Fibroblast of skin of right quadriceps (primary cell): Measurements from ENCODE around the gene ACYP1.
"Not testable (repeated sequence)": the region's sequence is repeated elsewhere in the genome, so short reads cannot be mapped to it uniquely, and the experiment has no call there.

Experiments
- DNase-seq: peaks from one replicate; pipeline ENCODE4 v3.0.0-alpha.2; 2013

The ACYP1 gene

DNA sequence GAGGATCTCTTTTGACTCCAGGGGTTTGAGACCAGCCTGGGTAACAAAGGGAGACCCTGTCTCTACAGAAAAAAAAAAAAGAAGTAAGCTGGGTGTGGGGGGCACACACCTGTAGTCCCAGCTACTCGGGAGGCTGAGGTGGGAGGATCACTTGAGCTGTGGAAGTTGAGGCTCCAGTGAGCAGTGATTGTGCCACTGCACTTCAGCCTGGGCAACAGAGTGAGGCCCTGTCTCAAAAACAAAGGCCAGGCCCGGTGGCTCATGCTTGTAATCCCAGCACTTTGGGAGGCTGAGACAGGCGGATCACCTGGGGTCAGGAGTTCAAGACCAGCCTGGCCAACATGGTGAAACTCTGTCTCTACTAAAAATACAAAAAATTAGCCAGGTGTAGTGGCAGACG lies 3.9 kb upstream of the ACYP1 start:
- DNase-seq = not testable (repeated sequence)

DNA sequence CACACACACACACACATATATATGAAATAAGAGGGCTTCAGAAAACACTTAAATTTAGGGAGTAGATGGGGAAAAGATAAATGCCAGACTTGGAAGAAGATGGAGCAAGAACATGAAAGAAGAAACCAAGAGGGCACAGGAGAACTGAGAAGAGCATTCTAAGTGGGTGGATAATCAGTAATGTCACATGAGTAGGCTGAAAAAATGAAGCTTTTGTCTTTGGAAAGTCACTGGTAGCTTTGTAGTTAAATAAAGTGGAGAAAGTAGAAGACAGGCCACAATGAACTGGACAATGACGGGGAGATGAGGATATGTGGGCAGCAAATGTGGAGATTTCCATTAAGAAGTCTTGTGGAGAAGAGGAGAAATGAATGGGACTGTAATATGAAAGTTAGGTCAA lies 3.4 kb upstream of the ACYP1 start:
- DNase-seq = no peak

DNA sequence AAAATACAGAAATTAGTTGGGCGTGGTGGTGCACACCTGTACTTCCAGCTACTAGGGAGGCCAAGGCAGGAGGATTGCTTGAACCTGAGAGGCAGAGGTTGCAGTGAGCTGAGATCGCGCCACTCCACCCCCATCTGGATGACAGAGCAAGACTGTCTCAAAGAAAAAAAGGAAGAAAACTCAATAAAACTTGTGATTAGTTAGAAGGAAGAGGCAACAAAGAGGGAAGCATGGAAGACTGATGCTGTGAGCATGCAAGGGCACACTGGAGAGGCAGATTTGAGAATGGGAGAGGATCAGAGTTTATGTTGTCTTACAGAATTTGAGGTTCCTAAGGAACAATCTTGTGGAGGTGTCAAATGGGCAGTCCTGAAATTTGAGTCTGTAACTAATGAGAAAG lies 2.9 kb upstream of the ACYP1 start:
- DNase-seq = no peak

DNA sequence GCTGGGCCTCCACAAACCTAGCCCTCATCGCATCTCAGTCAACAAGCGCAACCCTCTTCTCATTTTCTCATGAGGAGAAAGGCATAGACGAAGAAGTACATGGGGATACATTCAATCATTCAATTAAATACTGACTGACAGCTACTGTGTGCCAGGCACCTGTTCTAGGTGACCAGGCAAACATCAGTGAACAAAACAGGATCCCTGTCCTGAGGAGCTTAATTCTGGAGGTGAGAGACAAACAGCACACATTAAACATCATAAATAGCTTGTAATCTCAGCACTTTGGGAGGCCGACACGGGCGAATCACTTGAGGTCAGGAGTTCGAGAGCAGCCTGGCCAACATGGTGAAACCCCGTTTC lies 362 bp upstream of the ACYP1 start:
- no peak for DNase-seq

DNA sequence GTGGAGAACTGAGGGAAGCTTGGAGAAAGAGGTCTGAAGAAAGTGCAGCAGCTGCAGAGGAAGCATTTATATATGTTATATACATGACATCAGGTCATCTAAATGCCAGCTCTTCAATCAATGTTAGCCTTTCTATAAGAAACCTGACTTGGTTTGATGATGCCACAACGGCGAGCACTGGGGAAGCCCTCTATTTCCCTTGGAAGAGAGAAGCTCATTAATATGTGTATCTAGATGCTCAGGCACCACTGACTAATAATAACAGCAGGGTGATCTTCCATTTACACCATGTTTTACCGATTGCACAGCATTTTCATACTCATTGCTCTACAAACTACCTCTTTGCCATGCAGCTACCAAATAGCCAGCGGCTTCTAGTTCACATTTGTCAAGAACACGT lies 811 bp downstream of the ACYP1 start:
- DNase-seq = no peak

DNA sequence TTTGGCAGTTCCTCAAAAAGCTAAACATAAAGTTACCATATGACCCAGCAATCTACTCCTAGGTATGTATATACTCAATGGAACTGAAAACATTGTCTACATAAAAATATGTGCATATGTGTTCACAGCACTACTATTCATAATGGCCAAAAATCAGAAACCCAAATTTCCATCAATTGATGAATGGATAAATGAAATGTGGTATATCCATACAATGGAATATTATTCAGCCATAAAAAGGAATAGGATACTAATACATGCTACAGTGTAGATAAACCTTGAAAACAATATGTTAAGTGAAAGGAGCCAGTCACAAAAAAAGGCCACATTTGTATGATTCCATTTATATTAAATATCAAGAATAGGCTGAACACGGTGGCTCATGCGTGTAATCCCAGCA lies 3.4 kb downstream of the ACYP1 start:
- no peak for DNase-seq

DNA sequence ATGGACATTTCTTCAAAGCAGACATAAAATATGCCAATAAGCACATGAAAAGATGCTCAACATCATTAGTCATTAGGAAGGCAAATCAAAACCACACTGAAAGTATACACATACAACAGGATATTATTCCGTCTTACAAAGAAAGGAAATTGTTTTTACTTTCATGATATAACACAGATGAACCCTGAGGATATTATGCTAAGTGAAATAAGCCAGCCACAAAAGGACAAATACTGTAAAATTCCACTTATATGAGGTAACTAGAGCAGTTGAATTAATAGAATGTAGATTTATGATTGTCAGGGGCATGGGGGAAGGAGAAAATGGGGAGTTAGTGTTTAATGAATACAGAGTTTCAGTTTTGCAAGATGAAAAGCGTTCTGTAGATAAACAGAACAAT lies 4.2 kb downstream of the ACYP1 start:
- DNase-seq = peak; percentile 73

DNA sequence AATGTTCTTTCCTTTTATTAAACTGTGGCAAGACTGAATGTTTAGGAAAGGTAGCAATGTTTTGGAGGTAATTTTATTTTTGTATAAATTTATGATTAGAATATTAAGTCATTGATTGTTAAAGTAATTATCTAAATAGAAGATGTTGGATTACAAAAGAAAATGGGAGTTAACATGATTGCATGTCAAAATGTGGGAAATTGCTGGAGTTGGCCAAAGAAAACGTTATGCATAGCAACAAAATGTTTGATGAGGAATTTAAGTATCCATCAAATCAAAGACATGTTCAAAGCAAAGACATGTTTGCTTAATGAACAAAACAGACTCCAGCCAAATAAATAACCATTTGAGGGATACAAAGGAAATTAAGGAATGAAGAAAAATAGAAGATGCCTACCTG lies 9.4 kb downstream of the ACYP1 start:
- DNase-seq = no peak

DNA sequence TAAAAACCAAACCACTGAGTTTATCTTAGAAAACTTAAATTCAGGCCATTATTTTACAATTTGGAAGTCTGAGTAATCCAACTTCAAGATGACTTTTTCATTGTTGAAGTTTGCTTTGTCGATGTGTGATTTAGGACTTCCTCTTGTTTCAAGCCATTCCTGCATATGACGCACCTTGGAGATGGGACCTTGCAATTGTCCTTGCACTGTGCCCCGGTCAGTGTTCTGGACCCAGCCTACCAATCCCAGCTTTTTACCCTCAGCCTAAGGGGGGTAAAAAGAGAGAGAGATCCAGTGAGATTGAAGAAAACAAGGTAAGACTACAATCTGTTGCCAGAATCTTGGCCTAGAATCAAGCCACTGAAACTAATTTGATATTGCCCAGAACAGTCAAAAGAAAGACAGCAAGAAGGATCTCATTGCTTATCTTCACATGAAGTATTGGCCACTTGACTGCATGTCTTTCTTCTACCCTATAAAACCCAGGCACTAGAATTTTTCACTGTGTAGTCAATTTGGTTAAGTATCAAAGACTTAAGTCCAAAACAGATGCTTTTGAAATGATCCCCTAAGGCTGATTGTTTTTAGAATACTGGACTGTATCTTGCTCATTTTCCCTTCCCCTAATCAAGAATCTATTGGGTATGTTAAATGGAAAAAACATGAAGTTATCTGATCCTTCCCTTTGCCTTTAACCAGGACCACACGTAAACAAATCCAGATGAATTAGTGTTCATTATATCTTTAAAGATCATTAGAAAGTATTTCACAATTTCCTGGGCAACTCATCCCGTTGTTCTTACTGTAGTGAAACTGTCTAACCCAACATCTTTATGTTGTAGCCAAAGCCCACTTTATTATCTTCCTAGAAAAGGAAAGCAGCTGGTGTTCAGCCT lies 10.2 kb downstream of the ACYP1 start:
- peak; percentile 57 for DNase-seq

DNA sequence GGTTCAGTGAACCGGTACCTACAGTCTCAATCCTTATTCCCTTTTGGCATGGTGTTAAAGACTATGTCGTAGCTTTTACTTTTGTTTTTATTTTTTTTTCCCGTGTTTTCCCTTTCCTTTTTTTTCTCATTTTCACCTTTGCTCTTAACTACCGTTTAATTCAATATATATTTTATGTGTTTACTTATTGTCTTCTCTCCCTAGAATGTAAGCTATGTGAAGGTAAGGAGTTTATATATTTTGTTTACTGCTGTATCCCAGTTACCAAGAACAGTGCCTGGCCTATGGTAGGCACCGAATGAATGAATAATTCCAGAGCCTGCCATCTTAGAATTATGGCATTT lies 12.3 kb downstream of the ACYP1 start:
- no peak for DNase-seq

DNA sequence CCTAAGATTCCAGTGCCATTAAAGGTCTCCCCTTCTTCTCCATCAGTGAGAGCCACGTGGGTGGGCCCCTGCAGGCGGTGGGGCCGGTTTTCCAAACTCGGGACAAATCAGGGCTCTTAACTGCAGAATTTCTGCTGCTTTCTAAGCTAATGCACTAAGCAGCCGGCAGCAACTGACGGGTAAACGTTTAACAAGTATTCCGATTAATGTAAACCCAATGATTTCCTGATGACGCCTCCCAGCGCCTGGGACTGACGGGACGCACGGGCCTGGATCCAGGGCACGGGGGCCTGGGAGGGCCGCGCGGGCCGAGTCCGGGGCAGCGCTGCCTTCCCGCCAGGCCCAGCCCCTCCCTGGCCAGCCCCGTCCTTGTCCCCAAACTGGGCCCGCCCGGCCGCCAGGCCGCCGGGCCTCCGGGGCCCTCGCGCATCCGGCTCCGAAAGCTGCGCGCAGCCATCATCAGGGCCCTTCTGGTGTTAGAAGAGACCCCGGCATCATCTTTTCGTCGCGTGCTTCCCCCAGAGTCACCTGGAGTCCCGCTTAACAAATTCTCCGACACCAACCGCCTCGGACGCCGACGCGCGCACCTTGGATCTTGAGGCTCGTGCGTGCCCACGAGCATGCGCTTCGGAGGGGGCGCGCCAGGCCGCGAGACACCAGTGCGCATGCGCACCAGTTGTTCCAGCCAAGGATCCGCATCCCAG lies 12.8 kb downstream of the ACYP1 start, which contains the start of gene MLH3:
TSS of gene MLH3 (minus strand) at position 616 of the 704 bp plus-strand sequence. CDS start 1,812 bp downstream, outside the sequence.
- DNase-seq = peak; percentile 82

DNA sequence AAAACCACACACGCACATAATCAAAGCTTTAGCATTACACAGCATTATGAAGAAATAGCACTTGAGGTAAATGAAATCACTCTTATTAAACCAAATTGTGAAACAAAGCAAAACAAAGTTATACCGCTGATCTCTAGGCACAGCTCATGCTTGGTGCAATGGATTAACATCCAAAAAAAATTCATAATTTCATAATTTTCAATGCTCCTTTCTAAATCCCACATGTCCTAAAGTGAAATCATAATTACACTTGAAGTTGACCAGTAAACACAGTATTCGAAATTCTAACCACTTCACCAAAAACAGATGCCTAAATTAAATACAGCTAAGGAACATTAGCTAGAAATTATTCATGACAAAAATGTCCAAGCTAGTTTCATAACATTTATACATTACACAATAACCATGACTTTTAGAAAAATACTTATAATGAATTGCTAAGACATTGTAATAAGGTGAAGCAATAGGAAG lies 14.1 kb downstream of the ACYP1 start:
- peak; percentile 39 for DNase-seq

DNA sequence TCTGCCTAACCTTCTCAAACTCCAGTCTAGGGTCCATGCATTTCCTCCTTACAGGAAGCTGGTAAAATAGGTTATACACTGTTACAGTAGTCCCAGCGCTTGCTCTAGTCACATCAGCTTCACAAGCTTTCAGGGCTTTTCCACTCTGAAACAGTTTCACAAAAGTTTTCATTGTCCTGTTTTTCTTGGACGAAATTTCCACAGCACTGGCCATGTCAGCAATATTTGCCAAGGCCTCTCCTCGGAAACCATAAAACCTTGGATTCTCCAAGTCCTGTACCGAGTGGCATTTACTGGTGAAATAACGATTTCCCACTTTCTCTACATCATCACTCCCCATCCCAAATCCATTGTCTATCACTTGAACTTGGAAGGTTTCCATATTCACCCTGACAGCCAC lies 14.7 kb downstream of the ACYP1 start:
- no peak for DNase-seq

DNA sequence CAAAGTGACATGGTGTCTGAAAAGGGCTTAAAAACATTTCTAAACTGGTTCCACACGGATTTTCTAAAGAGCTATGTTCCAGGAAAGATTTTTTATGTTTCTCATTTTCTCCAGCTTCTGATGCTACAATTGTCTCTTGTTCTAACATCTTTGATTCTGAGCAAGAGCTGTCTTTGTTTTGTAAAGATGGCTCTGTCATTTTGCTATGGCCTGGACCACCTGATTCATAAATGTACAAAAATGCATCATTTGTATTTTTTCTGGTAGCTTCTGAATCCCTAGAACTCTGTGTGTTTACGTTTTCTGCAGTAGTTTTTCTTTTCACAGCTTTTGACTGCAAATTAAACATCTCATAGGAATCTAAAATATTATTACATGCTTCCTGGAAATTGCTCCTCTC lies 15.7 kb downstream of the ACYP1 start:
- no peak for DNase-seq

DNA sequence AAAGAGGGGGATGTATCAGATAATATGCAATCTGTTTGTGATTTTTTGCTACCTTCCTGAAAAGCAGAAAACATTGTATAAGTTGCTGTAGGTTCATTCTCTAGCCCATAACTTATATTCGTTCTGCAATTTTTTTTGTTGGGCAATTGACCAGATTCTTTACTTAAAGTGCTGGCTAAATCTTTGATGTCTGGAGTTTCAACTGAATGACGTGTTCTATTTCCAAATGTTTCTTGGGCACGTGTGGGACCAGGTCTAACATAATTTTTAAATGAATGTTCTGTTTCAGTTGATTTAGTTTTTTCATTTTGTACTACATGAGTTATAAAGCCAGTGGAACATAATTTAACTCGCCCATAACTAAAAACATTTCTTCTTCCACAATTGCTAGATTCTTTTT lies 16.3 kb downstream of the ACYP1 start:
- peak; percentile 17 for DNase-seq

DNA sequence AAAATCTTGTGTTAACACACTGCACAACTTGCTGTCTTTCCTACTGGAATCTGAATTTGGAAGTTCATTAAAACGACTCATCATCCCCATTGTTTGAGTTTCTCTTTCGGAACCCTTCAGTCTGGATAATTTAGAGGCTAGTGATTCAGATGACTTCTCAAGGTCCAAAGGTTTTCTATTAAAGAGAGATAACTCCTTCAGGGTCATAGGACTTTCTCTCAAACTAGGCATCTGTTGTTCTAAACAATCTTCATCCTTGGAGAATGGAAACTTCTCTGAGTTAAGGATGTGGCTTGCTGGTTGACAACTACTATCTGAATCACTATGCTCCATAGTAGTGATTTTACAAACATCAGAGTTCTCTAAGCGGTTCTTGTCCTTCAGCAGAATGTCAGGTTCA lies 16.9 kb downstream of the ACYP1 start:
- no peak for DNase-seq

DNA sequence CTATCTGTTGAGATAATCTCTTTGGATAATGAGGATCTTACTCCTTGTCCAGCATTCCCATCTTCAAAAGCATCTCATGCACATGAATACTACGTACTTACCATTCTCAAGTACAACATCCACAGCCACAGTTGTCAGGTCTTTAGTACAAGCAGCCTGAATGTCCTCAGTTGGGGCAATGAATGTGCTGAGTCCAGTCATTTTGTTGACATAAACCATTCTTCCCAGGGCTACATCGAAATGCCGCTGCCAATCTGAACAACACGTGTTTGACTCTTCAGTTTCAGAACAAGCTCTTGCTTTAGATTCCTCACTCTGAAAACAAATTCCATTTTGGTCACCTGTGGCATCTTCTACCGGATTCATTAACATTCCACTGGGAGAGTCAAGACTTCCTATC lies 17.5 kb downstream of the ACYP1 start:
- no peak for DNase-seq

DNA sequence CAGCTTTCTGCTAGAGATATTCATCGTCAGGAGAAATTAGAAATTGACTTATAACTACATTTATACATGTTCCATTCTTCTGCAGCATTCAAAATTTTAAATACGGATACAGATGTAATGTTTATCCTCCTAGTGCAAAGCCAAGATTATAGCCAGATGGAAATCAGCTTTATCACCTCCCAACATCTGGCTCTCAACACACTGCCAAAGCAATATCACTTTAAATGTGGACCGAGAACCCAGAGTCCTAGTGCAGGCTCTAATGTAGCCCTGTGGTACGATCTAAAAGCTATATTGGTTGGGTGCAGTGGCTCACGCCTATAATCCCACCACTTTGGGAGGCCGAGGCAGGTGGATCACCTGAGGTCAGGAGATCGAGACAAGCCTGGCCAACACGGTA lies 19.1 kb downstream of the ACYP1 start:
- DNase-seq = no peak

DNA sequence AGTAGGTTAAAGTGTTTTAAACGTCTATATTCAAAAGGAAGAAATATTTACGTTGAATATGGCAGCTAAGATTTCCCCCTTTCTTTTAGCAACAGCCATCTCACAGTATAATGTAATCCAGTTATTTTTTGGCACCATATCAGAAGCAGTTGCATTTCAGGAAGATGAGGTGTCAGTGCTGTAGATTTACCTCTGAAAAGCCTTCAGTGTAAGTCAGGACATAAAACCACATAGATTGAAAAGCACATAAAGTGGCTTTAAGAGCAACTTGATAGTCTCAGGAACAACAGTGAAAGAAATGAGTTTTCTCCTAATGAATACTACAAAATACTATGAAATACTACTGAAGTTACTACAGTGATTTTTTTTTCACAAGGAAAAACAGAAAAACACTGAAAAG lies 19.5 kb downstream of the ACYP1 start:
- peak; percentile 80 for DNase-seq

DNA sequence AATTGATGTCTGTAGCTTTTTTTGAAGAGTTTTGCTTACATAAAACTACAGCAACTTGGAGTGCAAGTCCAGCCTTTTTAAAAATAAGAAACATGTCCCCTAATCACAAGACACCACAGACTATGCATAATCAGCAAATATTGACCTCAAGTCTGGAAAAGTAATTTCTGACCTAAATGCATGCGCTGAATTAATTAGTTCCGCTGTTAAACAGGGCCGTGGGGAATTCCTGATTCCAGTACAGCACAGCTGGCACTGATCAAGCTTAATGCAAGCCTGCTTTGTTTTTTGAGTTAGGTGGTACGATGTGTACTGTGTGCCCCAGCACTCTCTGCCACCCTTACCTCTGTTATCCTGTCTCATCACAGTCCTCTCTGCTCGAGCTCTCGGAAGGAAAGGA lies 21.8 kb downstream of the ACYP1 start:
- DNase-seq = peak; percentile 21

DNA sequence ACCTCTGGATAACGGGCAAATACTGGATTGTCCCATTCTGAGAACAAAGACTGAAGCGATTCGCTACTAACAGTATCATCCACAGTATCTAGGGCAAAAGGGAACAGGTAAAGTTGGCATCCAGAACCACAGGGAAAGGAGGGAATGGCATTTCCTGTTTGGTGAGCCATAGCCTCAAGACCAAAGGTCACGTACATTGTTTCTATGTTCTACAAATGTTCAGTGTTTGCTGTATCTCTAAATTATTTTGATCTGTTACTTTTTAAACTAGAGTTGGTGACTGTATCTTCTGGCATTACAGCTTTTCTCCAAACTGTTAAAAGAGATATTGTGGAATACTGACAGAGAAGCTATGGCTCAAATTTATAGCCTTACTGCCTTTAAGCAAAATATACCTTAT lies 22.2 kb downstream of the ACYP1 start:
- DNase-seq = no peak

DNA sequence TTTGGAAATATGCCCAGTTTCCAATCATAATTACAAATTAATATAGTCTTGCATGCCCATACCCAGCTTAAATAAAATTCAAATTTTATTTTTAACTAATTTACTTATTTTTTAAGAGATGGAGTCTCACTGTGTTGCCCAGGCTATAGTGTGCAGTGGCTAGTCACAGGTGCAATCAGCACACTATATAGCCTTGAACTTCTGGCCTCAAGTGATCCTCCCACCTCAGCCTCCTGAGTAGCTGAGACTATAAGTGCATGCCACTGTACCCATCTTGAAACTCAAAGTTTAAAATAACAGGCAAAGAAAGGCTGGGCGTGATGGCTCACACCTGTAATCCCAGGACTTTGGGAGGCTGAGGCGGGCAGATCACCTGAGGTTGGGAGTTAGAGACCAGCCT lies 22.9 kb downstream of the ACYP1 start:
- DNase-seq = no peak

DNA sequence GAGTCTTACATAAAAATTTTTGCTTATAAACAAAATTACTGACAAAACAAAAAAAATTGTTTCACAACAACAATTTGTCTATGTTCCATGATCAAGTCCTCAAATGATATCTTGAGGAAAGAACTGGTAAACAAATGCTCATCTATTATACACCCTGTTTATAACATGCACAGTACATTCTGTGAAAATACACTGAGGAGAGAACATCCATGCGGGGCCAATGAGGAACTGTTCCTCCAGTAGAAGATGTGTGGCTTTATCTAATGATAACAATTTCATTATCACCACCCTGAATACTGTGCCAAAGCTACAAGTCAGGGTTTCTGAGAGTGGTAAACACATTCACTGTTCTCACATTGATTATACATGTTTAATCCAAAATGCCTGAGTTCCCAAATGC lies 23.3 kb downstream of the ACYP1 start:
- no peak for DNase-seq

DNA sequence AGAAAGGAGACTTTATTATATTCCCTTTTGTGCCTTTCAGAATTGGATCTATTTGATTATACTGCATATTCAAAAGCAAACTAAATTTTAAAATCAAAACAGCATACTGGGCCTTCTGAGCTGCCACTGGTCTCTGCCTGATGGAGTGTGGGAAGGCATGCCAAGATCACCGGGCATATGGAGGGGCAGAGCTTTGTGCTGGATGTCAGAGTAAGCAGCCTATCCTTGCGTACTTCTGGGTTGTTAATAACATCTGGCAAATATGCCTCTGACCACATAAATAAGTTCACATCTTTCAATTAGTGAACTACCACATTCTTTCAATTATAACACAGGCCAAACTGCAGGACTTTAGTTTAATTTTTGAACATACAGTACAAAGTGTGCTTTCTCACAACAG lies 30.9 kb downstream of the ACYP1 start:
- DNase-seq = no peak

DNA sequence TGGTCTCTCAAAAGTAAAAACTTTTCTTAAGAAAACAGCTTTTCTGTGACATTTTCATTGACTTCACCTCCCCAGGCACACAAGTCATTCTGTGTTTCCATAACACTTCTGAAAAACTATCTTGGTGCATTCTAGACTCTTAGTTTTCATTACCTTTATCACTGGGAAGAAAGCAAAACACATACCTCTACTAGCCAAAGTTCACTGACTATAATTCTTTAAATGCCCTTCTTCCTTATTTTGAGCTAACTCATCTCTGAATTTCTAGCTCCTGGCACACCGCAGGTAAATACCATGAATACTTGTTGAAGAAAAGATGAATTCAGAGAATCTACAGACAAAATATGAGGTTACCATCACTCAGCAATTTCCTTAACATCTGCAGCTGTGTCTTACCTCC lies 33.7 kb downstream of the ACYP1 start:
- DNase-seq = no peak
